GM04504 (cell line): ENCODE measurements around the gene RABEP2.
"Not testable (repeated sequence)": the region's sequence is repeated elsewhere in the genome, so short reads cannot be mapped to it uniquely, and the experiment has no call there.

Experiments used
- DNase-seq: peaks from one replicate; pipeline ENCODE4 v3.0.0-alpha.2; 2012; ENCODE audit warnings: low read depth

Gene RABEP2

DNA sequence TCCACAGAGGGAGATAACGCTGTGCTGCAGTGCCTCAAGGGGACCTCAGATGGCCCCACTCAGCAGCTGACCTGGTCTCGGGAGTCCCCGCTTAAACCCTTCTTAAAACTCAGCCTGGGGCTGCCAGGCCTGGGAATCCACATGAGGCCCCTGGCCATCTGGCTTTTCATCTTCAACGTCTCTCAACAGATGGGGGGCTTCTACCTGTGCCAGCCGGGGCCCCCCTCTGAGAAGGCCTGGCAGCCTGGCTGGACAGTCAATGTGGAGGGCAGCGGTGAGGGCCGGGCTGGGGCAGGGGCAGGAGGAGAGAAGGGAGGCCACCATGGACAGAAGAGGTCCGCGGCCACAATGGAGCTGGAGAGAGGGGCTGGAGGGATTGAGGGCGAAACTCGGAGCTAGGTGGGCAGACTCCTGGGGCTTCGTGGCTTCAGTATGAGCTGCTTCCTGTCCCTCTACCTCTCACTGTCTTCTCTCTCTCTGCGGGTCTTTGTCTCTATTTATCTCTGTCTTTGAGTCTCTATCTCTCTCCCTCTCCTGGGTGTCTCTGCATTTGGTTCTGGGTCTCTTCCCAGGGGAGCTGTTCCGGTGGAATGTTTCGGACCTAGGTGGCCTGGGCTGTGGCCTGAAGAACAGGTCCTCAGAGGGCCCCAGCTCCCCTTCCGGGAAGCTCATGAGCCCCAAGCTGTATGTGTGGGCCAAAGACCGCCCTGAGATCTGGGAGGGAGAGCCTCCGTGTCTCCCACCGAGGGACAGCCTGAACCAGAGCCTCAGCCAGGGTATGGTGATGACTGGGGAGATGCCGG, 7.5 kb upstream of the RABEP2 start:
- no peak for DNase-seq

DNA sequence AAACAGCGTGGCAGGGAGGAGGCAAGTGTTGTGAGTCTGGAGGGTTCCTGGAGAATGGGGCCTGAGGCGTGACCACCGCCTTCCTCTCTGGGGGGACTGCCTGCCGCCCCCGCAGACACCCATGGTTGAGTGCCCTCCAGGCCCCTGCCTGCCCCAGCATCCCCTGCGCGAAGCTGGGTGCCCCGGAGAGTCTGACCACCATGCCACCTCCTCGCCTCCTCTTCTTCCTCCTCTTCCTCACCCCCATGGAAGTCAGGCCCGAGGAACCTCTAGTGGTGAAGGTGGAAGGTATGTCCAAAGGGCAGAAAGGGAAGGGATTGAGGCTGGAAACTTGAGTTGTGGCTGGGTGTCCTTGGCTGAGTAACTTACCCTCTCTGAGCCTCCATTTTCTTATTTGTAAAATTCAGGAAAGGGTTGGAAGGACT, 6.8 kb upstream of the RABEP2 start, which contains the start of gene CD19:
CD19 (plus strand) TSS at position 171 of the 425 bp plus-strand sequence; CDS start at position 201, 30 bp downstream.
- no peak for DNase-seq

DNA sequence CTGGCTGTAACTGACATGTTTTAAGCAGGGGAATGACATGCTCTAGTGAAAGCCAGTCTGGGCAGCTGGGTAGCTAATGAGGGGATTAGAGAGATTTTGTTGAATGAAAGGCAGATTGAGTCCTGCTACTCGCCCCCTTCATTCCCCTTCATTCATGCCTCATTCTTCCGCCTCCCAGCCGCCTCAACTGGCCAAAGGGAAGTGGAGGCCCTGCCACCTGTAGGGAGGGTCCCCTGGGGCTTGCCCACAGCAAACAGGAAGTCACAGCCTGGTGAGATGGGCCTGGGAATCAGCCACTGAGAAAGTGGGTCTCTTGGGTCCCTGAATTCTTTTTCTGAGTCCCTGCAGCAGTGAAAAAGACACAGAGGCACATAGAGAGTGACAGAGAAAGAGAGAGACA, 5.6 kb upstream of the RABEP2 start:
- no peak for DNase-seq

DNA sequence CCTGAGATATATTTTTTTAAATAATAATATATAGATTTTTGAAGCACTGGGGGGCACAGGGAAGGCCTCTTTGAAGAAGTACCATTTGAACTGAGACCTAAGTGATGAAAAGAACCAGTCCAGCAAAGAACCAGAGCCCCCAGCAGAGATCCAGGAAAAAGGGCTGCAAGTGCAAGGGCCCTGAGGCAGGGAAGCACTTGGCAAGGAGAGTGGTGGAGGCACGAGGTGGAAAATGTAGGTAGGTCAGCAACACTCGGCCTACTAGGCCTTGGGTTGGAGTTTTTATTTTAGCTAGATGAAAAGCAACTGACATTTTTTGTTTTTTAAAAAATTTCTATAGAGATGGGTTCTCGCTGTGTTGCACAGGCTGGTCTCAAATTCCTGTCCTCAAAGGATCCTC, 5.2 kb upstream of the RABEP2 start:
- no peak for DNase-seq

DNA sequence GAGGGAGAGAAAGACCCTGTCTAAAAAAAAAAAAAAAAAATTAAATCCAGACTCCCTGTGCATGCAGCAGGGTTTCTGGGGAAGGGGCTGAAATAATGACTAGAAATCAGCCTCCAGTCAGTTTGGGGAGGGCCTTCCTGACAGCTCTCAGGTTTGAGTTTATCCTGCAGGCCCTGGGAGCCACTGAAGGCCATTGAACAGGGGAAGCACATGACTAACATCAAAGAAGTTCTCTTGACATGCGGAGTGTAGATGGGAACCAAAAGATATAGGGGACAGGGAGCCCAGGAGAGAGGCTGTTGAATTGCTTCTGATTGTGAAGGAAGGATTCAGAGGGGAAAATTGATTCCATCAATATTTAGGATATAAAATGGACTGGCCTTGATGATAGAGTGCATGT, 2.8 kb upstream of the RABEP2 start:
- no peak for DNase-seq

DNA sequence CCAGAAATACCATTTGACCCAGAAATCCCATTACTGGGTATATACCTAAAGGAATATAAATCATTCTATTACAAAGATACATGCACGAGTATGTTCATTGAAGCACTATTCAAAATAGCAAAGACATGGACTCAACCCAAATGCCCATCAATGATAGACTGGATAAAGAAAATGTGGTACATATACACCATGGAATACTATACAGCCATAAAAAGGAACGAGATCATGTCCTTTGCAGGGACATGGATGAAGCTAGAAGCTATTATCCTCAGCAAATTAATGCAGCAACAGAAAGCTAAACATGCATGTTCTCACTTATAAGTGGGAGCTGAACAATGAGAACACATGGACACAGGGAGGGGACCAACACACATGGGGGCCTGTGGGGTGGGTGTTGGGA, 1.2 kb upstream of the RABEP2 start:
- DNase-seq, result not testable (repeated sequence)

DNA sequence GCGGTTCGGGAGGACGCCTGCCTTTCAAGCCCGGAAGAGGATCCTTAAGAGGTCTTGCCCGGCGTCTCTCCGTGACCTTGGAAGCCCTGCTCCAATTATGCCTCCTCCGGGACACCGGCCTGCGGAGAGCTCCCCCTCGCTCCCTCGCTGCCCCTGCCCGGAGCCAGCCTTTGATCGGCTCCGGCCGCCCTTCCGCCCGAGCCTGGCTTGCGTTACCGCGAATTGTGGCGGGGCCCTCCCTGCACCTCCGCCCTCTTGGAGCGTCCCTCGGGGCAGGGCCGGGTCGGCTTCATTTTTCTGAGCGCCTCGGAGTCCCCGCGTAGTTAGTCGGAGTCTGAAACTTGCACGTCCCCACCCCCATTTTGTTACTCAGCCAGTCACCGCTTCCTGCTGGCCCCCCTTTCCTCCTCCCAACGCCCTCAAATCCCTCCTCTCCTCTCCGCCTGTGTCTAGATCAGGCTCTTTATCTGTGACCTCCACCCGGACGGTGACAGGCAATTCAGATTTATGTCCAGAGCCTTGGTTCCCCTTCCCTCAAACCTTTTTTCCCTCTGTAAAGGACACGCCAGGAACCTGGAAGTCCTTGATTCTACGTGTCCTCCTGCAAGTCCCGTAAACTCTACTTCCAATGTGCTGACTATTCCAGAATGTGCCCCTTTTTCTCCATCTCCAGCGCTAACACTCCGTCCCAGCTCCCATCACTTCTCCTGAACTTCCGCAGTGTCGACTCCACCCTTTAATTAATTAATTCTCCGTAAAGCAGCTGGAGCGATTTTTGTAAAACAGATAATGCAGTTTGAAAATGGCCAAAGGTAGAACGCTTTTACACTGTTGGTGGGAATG, 569 bp upstream of the RABEP2 start:
- peak; percentile 54 for DNase-seq

DNA sequence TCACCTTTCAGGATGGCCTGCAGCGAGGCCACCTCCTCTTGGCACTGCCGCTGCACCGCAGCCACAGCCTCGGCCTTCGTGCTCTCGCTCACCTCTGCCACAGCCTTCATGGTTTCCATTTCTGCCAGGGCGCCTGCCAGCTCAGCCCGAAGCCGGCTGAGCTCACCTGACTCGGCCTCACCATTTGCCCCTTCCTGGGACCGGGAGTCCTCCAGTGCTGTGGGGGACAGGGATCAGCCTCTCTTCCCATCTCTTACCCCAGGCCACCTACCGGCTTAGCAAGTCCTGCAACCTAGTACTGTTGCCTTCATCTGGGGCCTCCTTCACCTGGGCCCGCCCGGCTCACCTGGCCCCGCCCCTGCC, 658 bp downstream of the RABEP2 start:
- DNase-seq, result no peak

DNA sequence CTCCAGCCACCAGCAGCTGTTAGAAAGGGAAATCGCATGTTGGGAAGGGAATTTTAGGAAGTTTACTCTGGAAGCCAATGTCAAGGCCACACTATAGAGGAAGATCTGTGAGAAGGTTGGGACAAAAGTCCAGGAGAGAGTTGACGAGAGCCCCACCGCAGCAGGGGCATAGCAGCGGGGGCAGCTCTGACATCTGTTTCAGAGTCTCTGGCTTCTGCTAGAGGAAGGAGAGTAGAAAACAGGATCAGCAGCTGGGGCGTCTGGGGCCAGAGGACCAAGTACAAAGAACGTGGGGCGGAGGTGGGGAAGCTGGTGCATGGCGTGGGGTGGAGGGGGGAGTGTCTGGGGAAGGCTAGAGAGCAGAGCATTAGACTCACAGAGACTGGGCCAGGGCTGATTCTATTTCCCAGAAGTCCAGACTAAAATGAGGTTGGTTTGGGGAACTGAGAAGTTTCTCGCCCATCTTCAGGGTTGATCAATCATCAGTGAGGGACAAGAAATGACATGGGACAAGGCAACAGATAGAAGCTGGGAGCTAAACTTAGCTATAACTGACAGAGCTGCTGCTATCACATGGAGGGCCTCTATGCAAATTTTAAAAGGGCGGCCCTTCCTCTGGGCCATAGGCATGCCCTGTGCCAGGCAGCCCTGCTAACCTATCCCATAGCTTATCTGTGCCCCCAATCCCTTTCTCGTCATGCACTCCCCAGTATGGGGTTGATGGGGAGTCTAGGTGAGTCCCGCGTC, 1.2 kb downstream of the RABEP2 start:
- no peak for DNase-seq

DNA sequence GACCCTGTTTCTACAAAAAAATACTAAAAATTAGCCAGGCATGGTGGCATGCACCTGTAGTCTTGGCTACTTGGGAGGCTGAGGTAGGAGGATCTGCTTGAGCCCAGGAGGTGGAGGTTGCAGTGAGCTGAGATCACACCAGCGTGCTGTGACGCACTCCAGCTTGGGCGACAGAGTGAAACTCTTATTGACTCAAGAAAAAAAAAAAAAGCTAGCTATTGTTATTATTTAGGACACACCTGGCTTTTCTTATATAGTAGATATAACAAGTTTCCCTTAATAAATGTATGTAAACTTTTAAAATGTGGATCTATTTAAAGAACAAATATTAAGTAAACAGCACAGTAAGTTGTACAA, 1.8 kb downstream of the RABEP2 start:
- no peak for DNase-seq

DNA sequence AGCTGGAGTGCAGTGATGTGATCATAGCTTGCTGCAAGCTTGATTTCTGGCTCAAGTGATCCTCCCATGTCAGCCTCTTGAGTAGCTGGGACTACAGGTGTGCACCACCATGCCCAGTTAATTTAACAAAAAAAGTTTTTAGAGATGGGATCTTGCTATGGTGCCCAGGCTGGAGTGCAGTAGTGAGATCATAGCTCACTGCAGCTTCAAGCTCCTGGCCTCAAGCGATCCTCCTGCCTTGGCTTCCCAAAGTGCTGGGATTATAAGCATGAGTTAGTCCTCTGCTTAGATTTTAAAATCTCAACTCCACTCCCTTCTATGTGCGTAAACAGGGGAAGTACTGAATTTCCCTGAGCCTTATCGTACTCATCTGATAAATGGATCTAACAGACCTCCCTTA, 6.3 kb downstream of the RABEP2 start:
- DNase-seq, result no peak

DNA sequence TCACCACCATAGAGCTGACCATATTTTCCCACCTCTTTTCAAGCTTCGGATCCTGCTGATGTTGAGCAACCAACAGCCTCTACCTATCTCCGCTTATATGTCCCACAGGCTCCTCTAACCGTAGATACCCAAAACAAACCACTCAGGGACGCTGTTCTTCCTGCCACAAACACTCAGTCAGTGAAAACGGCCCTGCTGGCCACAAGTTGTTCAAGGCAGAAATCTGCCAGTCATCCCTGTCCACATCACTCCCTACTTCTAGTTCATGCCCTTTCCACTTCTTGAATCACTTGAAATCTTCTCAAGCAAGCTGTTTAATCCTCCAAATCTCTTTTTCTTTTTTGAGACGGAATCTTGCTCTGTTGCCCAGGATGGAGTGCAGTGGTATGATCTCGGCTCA, 7.9 kb downstream of the RABEP2 start:
- no peak for DNase-seq

DNA sequence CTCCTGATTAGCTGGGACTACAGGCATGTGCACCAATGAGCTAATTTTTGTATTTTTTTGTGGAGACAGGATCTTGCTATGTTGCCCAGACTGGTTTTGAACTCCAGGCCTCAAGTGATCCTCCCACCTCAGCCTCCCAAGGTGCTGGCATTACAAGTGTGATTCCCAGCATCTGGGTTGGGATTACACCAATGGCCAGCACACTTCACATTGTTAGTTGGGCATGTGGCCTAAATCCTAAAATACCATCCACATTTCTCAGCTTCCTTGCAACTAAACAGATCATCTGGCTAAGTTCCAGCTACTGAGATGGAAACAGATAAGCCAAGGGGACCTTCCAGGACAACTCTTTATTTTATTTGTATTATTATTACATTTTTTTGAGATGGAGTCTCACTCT, 9.9 kb downstream of the RABEP2 start:
- peak; percentile 49 for DNase-seq

DNA sequence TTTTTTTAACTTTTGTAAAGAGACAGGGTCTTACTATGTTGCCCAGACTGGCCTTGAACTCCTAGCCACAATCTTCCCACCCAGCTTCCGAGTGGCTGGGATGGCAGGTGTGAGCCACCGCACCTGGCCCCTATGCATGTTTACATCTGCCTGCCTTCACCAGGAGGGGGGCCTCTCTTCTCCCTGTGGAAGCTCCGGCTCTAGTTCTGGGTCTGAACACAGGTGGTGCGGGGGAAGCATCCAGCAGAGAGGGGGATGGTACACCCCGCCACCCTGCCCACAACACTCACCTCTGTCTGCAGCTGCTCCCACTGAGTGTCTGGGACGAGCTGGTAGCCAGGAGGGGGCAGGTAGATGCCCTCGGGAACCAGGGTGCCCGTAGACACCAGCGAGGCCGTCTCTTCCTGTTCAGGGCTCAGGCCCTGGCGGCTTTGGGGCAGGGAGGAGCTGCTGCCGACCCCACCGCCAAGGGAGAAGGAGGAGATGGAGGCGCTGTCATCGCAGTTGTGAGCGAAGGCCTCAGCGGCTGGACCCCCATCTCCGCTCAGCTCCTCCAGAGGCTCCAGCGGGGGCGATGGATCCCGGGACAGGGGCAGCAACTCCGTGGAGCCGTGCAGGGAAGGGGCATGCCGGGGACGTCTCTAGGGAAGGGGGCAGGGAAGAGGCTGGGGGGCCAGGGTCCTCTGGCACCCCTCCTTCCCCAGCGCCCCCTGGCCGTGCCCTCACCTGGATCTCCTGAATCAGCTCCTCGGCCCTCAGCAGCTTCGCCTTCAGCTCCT, 10.9 kb downstream of the RABEP2 start:
- DNase-seq, result no peak

DNA sequence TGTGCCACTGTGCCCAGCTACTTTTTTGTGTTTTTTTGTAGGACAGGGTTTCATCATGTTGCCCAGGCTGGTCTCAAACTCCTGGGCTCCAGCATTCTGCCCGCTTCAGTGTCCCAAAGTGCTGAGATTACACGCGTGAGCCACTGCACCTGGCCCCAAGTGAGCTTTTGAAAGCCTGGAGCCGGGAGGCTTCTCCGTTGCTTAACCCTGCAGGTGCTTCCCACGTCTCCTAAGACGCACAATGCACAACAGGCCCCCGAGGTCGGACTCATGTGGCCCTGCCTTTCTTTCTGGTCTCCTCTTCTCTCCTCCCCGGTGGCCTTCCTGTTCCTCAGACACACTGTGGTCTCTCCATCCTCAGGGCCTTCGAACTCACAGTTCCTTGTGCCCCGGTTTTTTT, 12.5 kb downstream of the RABEP2 start:
- DNase-seq, result no peak

DNA sequence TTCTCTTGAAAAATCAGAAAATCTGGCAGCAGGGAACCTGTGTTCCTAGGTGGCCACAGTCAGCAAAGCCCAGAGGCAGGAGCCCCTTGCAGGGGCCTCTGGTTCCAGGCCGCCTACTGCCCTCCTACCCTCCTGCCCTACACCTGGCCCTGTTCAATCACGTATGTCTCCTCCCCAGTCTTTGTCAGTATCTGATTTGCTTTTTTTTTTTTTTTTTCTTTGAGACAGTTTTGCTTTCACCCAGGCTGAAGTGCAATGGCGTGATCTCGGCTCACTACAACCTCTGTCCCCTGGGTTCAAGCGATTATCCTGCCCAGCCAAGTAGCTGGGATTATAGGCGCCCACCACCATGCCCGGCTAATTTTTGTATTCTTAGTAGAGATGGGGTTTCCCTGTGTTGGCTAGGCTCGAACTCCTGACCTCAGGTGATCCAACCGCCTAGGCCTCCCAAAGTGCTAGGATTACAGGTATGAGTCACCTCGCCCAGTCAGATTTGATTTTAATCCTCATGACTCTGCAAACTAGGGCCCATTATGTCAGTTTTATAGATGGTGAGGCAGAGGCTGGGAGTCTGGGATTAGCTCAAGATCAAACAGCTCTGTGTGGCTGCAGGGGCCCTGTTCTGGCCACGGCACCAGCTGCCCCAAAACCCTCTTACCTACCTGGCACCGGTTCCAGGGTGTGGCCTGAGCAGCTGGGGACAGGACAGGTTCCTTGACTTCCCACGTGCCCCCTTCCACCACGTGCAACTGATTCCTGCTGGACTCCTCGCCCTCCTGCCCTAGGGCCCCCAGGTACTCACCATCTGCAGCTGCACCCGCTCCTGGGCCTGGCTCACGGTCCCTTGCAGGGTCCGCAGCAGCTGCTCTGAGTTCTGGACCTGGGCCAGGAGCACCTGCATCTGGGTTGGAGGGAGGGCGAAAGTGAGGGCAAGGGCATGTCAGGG, 14.7 kb downstream of the RABEP2 start:
- DNase-seq, result no peak

DNA sequence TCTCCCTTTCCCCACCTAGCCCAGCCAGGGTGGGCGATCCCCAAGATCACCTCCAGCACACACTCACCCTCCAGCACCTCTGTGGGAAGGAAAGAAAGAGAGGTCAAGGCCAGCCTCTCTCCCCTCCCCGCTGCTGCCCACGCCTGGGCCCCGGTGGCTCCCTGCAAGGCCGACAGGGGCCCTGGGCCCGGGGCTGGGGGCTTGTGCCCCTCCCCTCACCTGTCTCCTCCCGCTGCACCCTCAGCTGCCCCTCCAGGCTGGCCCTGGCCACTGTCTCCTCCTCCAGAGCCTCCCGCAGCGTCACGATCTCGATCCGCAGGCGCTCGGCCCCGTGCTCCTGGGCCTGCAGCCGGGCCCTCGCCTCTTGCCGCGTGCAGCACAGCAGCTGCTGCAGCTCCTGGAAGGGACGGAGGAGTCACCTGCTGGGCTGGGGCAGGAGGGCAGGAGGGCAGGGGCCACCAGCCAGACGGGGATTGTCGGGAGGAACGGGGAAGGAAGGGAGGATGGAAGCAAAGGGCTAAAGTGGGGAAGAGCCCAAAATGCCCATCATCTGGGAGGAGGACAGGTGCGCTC, 19.2 kb downstream of the RABEP2 start:
- DNase-seq, result no peak

DNA sequence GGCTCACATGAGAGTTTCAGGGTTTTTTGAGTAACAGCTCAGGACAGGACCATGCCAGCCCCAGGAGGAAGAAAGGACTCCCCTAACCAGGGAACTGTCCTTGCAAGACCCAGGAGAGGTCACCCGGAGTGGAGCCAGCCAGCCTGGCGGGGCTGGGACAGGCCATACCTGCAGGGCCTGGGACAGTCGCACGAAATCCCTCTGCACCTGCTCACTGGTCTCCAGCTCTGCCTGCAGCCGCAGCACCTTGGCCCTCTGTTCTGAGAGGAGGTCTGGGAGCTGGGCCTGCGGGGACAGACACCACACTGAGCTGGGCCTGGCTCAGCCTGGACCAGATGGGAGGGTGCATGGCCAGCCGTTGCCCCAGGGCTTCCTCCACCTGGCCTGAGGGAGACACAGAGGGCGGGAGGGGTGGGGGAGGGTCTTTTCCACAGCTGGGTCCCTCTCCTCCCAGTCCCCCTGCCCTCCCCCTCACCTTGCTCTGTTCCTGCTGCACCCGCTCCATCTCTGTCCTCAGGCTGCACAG, 19.7 kb downstream of the RABEP2 start:
- no peak for DNase-seq

DNA sequence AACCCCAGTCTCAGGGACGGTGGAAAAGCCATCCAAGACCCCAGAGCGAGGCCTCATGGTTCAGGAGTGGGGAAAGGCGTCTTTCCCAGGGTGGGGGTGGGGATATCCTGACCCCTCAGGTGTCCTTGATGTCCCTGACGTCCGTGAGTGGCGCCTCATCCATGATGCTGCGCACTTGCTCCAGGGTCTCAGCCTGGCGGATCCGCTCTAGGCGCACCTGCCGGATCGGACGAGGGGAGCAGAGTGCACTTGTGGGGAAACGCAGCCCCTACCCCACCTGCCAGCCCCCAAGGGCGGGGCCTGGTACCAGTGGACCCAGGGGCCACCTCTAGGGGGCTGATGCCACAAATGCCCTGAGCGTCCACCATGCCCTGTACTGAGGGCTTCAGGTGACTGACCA, 20.2 kb downstream of the RABEP2 start:
- DNase-seq, result no peak

DNA sequence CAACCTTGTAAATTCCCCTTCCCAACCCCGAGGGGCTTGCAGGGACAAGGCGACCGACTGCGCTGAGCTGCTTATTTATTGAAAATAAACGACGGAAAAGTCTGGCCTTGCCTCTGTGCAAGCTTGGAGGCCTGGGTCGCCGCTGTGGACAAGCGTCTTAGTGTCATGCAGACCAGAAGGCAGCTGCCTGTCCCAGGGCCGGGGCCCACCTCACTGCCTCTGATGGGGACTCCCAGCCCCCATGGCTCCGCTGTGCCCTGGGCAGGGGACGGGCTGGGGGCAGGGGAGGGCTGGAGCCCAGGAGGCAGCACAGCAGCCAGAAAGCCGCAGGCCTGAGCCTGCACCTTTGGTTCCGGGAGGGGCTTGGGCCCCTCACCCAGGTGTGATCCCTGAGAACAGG, 20.7 kb downstream of the RABEP2 start:
- DNase-seq, result no peak
